ENCODE measurements around the gene PIGH.

The PIGH gene

DNA sequence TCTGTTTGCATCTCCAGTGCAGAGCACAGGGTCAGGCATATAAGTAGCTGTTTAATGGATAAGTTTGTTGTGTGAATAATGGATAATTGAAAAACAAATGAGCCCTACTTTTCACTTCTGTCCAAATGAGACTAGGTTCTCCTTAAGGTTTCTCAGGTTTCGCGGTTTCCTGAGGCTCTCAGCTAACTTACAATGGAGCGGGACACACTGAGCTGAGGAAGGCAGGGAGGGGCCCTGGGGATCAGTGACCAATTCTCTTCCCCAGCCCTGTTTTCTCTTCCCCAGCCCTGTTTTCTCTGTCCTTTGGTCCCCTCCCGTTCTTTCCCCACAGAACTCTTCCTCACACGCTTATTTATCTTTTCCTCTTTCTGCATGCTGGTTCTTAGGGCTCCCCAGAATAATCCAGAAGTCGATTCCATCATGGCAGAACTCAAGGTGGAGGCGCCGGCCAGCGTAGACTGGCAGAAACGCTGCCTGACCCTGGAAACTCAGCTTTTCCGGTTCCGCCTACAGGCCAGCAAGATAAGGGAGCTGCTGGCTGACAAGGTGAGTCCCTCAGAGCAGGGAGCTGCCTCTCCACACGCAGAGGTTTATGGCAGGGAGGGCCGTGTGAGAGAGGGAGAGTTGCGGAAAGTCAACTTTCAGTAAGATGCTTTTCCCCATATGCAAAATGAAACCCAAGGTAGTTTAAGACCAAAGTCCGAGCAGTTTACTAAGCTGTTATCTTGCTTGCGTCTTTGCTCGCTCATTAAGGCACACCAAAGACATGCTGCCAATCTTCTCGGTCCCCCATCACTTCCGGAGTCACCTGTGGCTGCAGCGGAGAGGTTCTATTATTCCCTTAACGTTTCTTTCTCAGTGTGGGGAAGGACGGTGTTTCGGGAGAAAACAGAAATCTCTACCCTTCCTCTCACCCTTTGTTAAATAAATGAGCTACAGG, 58.4 kb downstream of the PIGH start:
- TF ChIP-seq, protein P1, sequence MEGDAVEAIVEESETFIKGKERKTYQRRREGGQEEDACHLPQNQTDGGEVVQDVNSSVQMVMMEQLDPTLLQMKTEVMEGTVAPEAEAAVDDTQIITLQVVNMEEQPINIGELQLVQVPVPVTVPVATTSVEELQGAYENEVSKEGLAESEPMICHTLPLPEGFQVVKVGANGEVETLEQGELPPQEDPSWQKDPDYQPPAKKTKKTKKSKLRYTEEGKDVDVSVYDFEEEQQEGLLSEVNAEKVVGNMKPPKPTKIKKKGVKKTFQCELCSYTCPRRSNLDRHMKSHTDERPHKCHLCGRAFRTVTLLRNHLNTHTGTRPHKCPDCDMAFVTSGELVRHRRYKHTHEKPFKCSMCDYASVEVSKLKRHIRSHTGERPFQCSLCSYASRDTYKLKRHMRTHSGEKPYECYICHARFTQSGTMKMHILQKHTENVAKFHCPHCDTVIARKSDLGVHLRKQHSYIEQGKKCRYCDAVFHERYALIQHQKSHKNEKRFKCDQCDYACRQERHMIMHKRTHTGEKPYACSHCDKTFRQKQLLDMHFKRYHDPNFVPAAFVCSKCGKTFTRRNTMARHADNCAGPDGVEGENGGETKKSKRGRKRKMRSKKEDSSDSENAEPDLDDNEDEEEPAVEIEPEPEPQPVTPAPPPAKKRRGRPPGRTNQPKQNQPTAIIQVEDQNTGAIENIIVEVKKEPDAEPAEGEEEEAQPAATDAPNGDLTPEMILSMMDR (IDR thresholded peaks at IDR 0.05; ENCODE audit: insufficient read depth, low read depth, low read length, missing control alignments): no peak
- no peak overlapping the region for H3K4me3 ChIP-seq (ENCODE audit: low read depth, low read length)
- no peak for DNase-seq (ENCODE audit: low read depth)
